Right atrium auricular region (tissue), 2 donors: ENCODE data around the gene LRBA. TPM values are rescaled to one million over a fixed set of nuclear protein-coding genes. Genes with fewer than 3 reads are reported as not detected.

Source experiments
- DNase-seq: peaks from one replicate; pipeline ENCODE4 v3.0.0-alpha.2; 2019; ENCODE audit warnings: low spot score
- H3K27ac ChIP-seq, 2 donors: fragments of 200-600 bp; sonication (generic); 1 replicate in 1 of 2; 2 replicates in 1 of 2; pipeline ENCODE4 v1.5.1; 2016 to 2019
- H3K27me3 ChIP-seq, 2 donors: fragments of 200-600 bp; sonication (generic); one replicate each; pipeline versions ENCODE4 v1.5.1 to v1.6.0; 2017 to 2019
- H3K36me3 ChIP-seq: fragments of 200-600 bp; sonication (generic); one replicate; pipeline ENCODE4 v1.5.1; 2016
- H3K4me1 ChIP-seq, 2 donors: fragments of 200-600 bp; sonication (generic); one replicate each; pipeline versions ENCODE4 v1.5.1 to v1.6.0; 2017 to 2019
- H3K4me3 ChIP-seq, 2 donors: fragments of 200-600 bp; sonication (generic); 1 replicate in 1 of 2; 2 replicates in 1 of 2; pipeline ENCODE4 v1.5.1; 2017 to 2019; ENCODE audit warnings: mild to moderate bottlenecking in 1 of 2, moderate library complexity in 1 of 2
- H3K9me3 ChIP-seq, 2 donors: fragments of 200-600 bp; sonication (generic); one replicate each; pipeline ENCODE4 v1.5.1; 2019
- CTCF ChIP-seq, 2 donors: fragments of 200-600 bp; sonication (generic); IDR thresholded peaks; one replicate each; pipeline ENCODE4 v1.5.1; 2019; ENCODE audit warnings: antibody characterized with exemption in 2 of 2
- total RNA-seq, 2 donors: library from RNA; depleted of rRNA; stranded (reverse); fragments of >200 nt; gene quantifications; one replicate each; pipeline ENCODE4 v1.1.0, GENCODE V29; 2016

LRBA gene
- total RNA-seq, 2 donors from 2014 or later = 20.8 to 37.7 TPM

- H3K4me3 ChIP-seq = no peak overlapping the region
- DNase-seq = no peak
- no peaks in the 10 kb centered on the region for H3K27me3 ChIP-seq
- no peaks in the 10 kb centered on the region for H3K9me3 ChIP-seq
- no peaks in the 10 kb centered on the region for H3K36me3 ChIP-seq
- TF ChIP-seq CTCF (IDR thresholded peaks at IDR 0.05) = no peak
- H3K27ac ChIP-seq = no peak overlapping the region
- no peaks in the 10 kb centered on the region for H3K4me1 ChIP-seq
These were observed 603.6 kb downstream of the LRBA start for GRCh38 chr4:150411520-150411919.

- Histone ChIP-seq H3K27ac (no peak overlapping the region), H3K27me3 (peaks cover 0 to 3% of the 10 kb centered on the region in 2 donors), H3K4me1 (no peaks in the 10 kb centered on the region), H3K36me3 (no peaks in the 10 kb centered on the region), H3K9me3 (no peaks in the 10 kb centered on the region), H3K4me3 (no peak overlapping the region)
- TF ChIP-seq CTCF (IDR thresholded peaks at IDR 0.05) = no peak
- DNase-seq = no peak
These were observed 612.2 kb downstream of the LRBA start for GRCh38 chr4:150402871-150403272.

GRCh38 chr4:150401083-150401687, 613.9 kb downstream of the LRBA start:
- peaks cover 0 to 3% of the 10 kb centered on the region in 2 donors for H3K27me3 ChIP-seq
- H3K36me3 ChIP-seq = no peaks in the 10 kb centered on the region
- H3K4me3 ChIP-seq = no peak overlapping the region
- H3K9me3 ChIP-seq = no peaks in the 10 kb centered on the region
- TF ChIP-seq CTCF (IDR thresholded peaks at IDR 0.05) = no peak
- H3K4me1 ChIP-seq = no peaks in the 10 kb centered on the region
- no peak for DNase-seq
- H3K27ac ChIP-seq = no peak overlapping the region

GRCh38 chr4:150395872-150396271, 619.2 kb downstream of the LRBA start:
- Histone ChIP-seq H3K9me3 (no peaks in the 10 kb centered on the region), H3K4me3 (no peak overlapping the region), H3K36me3 (no peaks in the 10 kb centered on the region), H3K27me3 (no peaks in the 10 kb centered on the region), H3K27ac (no peak overlapping the region), H3K4me1 (no peaks in the 10 kb centered on the region)
- no peak for TF ChIP-seq CTCF (IDR thresholded peaks at IDR 0.05)
- DNase-seq = no peak

GRCh38 chr4:150394046-150394445, 621.0 kb downstream of the LRBA start:
- no peak for DNase-seq
- H3K9me3 ChIP-seq = no peaks in the 10 kb centered on the region
- H3K4me3 ChIP-seq = no peak overlapping the region
- no peaks in the 10 kb centered on the region for H3K36me3 ChIP-seq
- H3K27me3 ChIP-seq = no peaks in the 10 kb centered on the region
- no peak overlapping the region for H3K27ac ChIP-seq
- no peak for TF ChIP-seq CTCF (IDR thresholded peaks at IDR 0.05)
- no peaks in the 10 kb centered on the region for H3K4me1 ChIP-seq

- no peak for TF ChIP-seq CTCF (IDR thresholded peaks at IDR 0.05)
- Histone ChIP-seq H3K4me1 (no peaks in the 10 kb centered on the region), H3K36me3 (no peaks in the 10 kb centered on the region), H3K27me3 (no peaks in the 10 kb centered on the region), H3K27ac (no peak overlapping the region), H3K4me3 (no peak overlapping the region), H3K9me3 (no peaks in the 10 kb centered on the region)
- no peak for DNase-seq
These were observed 624.0 kb downstream of the LRBA start for GRCh38 chr4:150391052-150391451.
